GM23248 (cell line): ENCODE results near the gene HRH1.

Experiments
- EZH2 ChIP-seq: fragments of 200-600 bp; sonication (generic); IDR thresholded peaks from 2 replicates; pipeline ENCODE4 v1.6.1; 2018; ENCODE audit warnings: antibody characterized with exemption, mild to moderate bottlenecking; ENCODE audit not compliant: insufficient read depth, poor library complexity, severe bottlenecking
- EZH2phosphoT487 ChIP-seq: fragments of 200-600 bp; sonication (generic); IDR thresholded peaks from 2 replicates; pipeline ENCODE4 v1.6.1; 2018; ENCODE audit warnings: antibody characterized with exemption, moderate library complexity, mild to moderate bottlenecking, low read depth; ENCODE audit not compliant: insufficient read depth

- TF ChIP-seq EZH2, result no peak
- TF ChIP-seq EZH2phosphoT487, result no peak
Observed at GRCh38 chr3:11275926-11276325, 121.6 kb downstream of the HRH1 start.
